HEK293T (cell line): ENCODE measurements around the gene ZNF609.

Source experiments
- BHLHE40 ChIP-seq: fragments of 450-650 bp; IDR thresholded peaks from 2 replicates; pipeline ENCODE4 v1.6.1; 2016; ENCODE audit warnings: mild to moderate bottlenecking, moderate library complexity, borderline replicate concordance
- ELF4 ChIP-seq: fragments of 450-650 bp; IDR thresholded peaks from 2 replicates; pipeline ENCODE4 v1.6.1; 2017; ENCODE audit warnings: antibody characterized with exemption
- FOXA1 ChIP-seq: fragments of 450-650 bp; IDR thresholded peaks from 2 replicates; pipeline ENCODE4 v1.6.1; 2016; ENCODE audit warnings: mild to moderate bottlenecking
- FOXK2 ChIP-seq: fragments of 450-650 bp; IDR thresholded peaks from 2 replicates; pipeline ENCODE4 v1.6.1; 2016; ENCODE audit warnings: mild to moderate bottlenecking
- FOXM1 ChIP-seq: fragments of 450-650 bp; IDR thresholded peaks from 2 replicates; pipeline ENCODE4 v1.6.1; 2017; ENCODE audit warnings: mild to moderate bottlenecking, borderline replicate concordance
- LEF1 ChIP-seq: fragments of 450-650 bp; IDR thresholded peaks from 2 replicates; pipeline ENCODE4 v1.6.1; 2017; ENCODE audit warnings: mild to moderate bottlenecking, borderline replicate concordance
- NFRKB ChIP-seq: fragments of 450-650 bp; IDR thresholded peaks from 2 replicates; pipeline ENCODE4 v1.6.1; 2016; ENCODE audit warnings: mild to moderate bottlenecking, moderate library complexity
- SP1 ChIP-seq: fragments of 450-650 bp; IDR thresholded peaks from 2 replicates; pipeline ENCODE4 v1.6.1; 2017
- SUZ12 ChIP-seq: fragments of 450-650 bp; IDR thresholded peaks from 2 replicates; pipeline ENCODE4 v1.6.1; 2016; ENCODE audit warnings: mild to moderate bottlenecking
- TARDBP ChIP-seq: fragments of 450-650 bp; IDR thresholded peaks from 2 replicates; pipeline ENCODE4 v1.6.1; 2016

- TF ChIP-seq SUZ12 (no peak), FOXK2 (no peak), FOXM1 (no peak), LEF1 (no peak), TARDBP (no peak), ELF4 (no peak), BHLHE40 (no peak), FOXA1 (no peak), NFRKB (no peak), SP1 (no peak)
These were observed 183.3 kb downstream of the ZNF609 start for GRCh38 chr15:64643685-64644084.
